Upper lobe of left lung (tissue), 6 donors: ENCODE measurements around the gene CAPRIN1. TPM values are rescaled to one million over a fixed set of nuclear protein-coding genes. Genes with fewer than 3 reads are reported as not detected.
"Not testable (repeated sequence)": the region's sequence is repeated elsewhere in the genome, so short reads cannot be mapped to it uniquely, and the experiment has no call there.

Source experiments
- ATAC-seq, 2 donors: fragments of 200-7000 bp; cut with Tn5 transposase; one replicate each; pipeline ENCODE4 v1.9.1; 2022; ENCODE audit warnings: mild to moderate bottlenecking in 2 of 2, moderate library complexity in 2 of 2; ENCODE audit not compliant: low FRiP score in 2 of 2
- DNase-seq, 2 donors: peaks; one replicate each; pipeline ENCODE4 v3.0.0-alpha.2; 2019 to 2020
- H3K27ac ChIP-seq, 4 donors: fragments of 200-600 bp; sonication (generic); one replicate each; pipeline ENCODE4 v1.5.1; 2016 to 2019
- H3K27me3 ChIP-seq, 4 donors: fragments of 200-600 bp; sonication (generic); one replicate each; pipeline ENCODE4 v1.5.1; 2017 to 2019
- H3K36me3 ChIP-seq, 4 donors: fragments of 200-600 bp; sonication (generic); one replicate each; pipeline ENCODE4 v1.5.1; 2016 to 2019
- H3K4me1 ChIP-seq, 4 donors: fragments of 200-600 bp; sonication (generic); one replicate each; pipeline ENCODE4 v1.5.1; 2018 to 2019
- H3K4me3 ChIP-seq, 4 donors: fragments of 200-600 bp; sonication (generic); one replicate each; pipeline ENCODE4 v1.5.1; 2017 to 2019; ENCODE audit warnings: mild to moderate bottlenecking in 2 of 4, moderate library complexity in 1 of 4
- H3K9me3 ChIP-seq, 4 donors: fragments of 200-600 bp; sonication (generic); one replicate each; pipeline ENCODE4 v1.5.1; 2018 to 2019
- CTCF ChIP-seq, 6 experiments: fragments of 450-650 bp in 4 of 6; fragments of 200-600 bp in 2 of 6; sonication (generic) in 2 of 6; IDR thresholded peaks; one replicate each; pipeline ENCODE4 v1.5.1; 2016 to 2019; ENCODE audit warnings: antibody characterized with exemption in 6 of 6
- EP300 ChIP-seq, 4 donors: sonication (generic); formaldehyde crosslinking; IDR thresholded peaks; one replicate each; pipeline ENCODE4 v1.5.1; 2017; ENCODE audit warnings: antibody characterized with exemption in 4 of 4, control low read depth in 2 of 4
- POLR2A ChIP-seq, 4 donors: fragments of 450-650 bp; IDR thresholded peaks; one replicate each; pipeline ENCODE4 v1.5.1; 2016 to 2017; ENCODE audit warnings: antibody characterized with exemption in 4 of 4, mild to moderate bottlenecking in 2 of 4
- POLR2AphosphoS5 ChIP-seq, 2 donors: sonication (generic); formaldehyde crosslinking; IDR thresholded peaks; one replicate each; pipeline ENCODE4 v1.5.1; 2017; ENCODE audit warnings: antibody characterized with exemption in 2 of 2
- WGBS, 2 donors: methylation state at CpG; one replicate each; pipeline ENCODE4 v1.1.5; 2017 to 2018; 5-methylcytosine and 5-hydroxymethylcytosine counted together
- total RNA-seq, 6 donors: library from RNA; depleted of rRNA in 4 of 6; stranded (reverse); fragments of >200 nt in 4 of 6; gene quantifications; one replicate each; pipeline versions ENCODE4 v1.1.0 to v1.2.1, GENCODE V29; 2016 to 2021
- donor health status: DM: no; HTN: no; CAD: no; lungs with moderate emphysema.
- donor health status: DM: no; HTN: yes; CAD: no; lungs with severe emphysema.

CAPRIN1 gene
- total RNA-seq, 6 donors from 2014 or later, result 144 to 265 (median 153) TPM

- no peak for DNase-seq
- ATAC-seq, result no peak
- H3K27ac ChIP-seq, result no peak overlapping the region
- peaks cover 47 to 97% (median 85%) of the 10 kb centered on the region in 4 donors for H3K36me3 ChIP-seq
- no peak overlapping the region for H3K4me3 ChIP-seq
- no peak for TF ChIP-seq EP300 (IDR thresholded peaks at IDR 0.05)
- TF ChIP-seq POLR2A (IDR thresholded peaks at IDR 0.05), result no peak
- TF ChIP-seq CTCF (IDR thresholded peaks at IDR 0.05), result no peak
- TF ChIP-seq POLR2AphosphoS5 (IDR thresholded peaks at IDR 0.05), result no peak
- no peaks in the 10 kb centered on the region for H3K9me3 ChIP-seq
- H3K27me3 ChIP-seq, result no peaks in the 10 kb centered on the region
- no peaks in the 10 kb centered on the region for H3K4me1 ChIP-seq
- 82% methylated on average over 2 of the region's 2 CpGs for WGBS, 2 donors
Measured at GRCh38 chr11:34084637-34085036, 33.1 kb downstream of the CAPRIN1 start.

GRCh38 chr11:34086554-34087283 is 35.2 kb downstream of the CAPRIN1 start:
- Histone ChIP-seq H3K4me1 (no peaks in the 10 kb centered on the region), H3K36me3 (peaks cover 62 to 98% (median 84%) of the 10 kb centered on the region in 4 donors), H3K27ac (no peak overlapping the region), H3K27me3 (no peaks in the 10 kb centered on the region), H3K4me3 (no peak overlapping the region), H3K9me3 (no peaks in the 10 kb centered on the region)
- no peak for DNase-seq
- no peak for ATAC-seq
- 81 to 84% methylated on average over 4 of the region's 4 CpGs for WGBS, 2 donors
- no peak for TF ChIP-seq CTCF (IDR thresholded peaks at IDR 0.05)
- TF ChIP-seq POLR2A (IDR thresholded peaks at IDR 0.05), result no peak

GRCh38 chr11:34091825-34092224 is 40.3 kb downstream of the CAPRIN1 start:
- no peaks in the 10 kb centered on the region for H3K27me3 ChIP-seq
- ATAC-seq (no peak), DNase-seq (no peak)
- H3K27ac ChIP-seq, result no peak overlapping the region
- WGBS, 2 donors, result 81 to 100% methylated on average over 1 of the region's 1 CpG
- no peaks in the 10 kb centered on the region for H3K4me1 ChIP-seq
- peaks cover 60 to 98% (median 79%) of the 10 kb centered on the region in 4 donors for H3K36me3 ChIP-seq
- no peaks in the 10 kb centered on the region for H3K9me3 ChIP-seq
- TF ChIP-seq POLR2A (IDR thresholded peaks at IDR 0.05) (no peak), EP300 (IDR thresholded peaks at IDR 0.05) (no peak), POLR2AphosphoS5 (IDR thresholded peaks at IDR 0.05) (no peak), CTCF (IDR thresholded peaks at IDR 0.05) (no peak)
- H3K4me3 ChIP-seq, result no peak overlapping the region

GRCh38 chr11:34094900-34095299 is 43.4 kb downstream of the CAPRIN1 start:
- H3K36me3 ChIP-seq, result peaks cover 73 to 100% (median 89%) of the 10 kb centered on the region in 4 donors
- WGBS, 2 donors, result 91 to 100% methylated on average over 2 of the region's 2 CpGs
- not testable (repeated sequence) for H3K9me3 ChIP-seq, H3K27me3 ChIP-seq, H3K27ac ChIP-seq, ATAC-seq, DNase-seq, H3K4me3 ChIP-seq, H3K4me1 ChIP-seq

GRCh38 chr11:34098813-34099212 is 47.3 kb downstream of the CAPRIN1 start:
- DNase-seq, result no peak
- no peaks in the 10 kb centered on the region for H3K4me1 ChIP-seq
- peaks cover 36 to 79% (median 59%) of the 10 kb centered on the region in 4 donors for H3K36me3 ChIP-seq
- 98 to 100% methylated on average over 2 of the region's 2 CpGs for WGBS, 2 donors
- ATAC-seq, result no peak
- H3K4me3 ChIP-seq, result no peak overlapping the region
- TF ChIP-seq CTCF (IDR thresholded peaks at IDR 0.05) (no peak), POLR2AphosphoS5 (IDR thresholded peaks at IDR 0.05) (no peak), POLR2A (IDR thresholded peaks at IDR 0.05) (no peak), EP300 (IDR thresholded peaks at IDR 0.05) (no peak)
- H3K27me3 ChIP-seq, result no peaks in the 10 kb centered on the region
- H3K9me3 ChIP-seq, result no peaks in the 10 kb centered on the region
- no peak overlapping the region for H3K27ac ChIP-seq
